GM15510 (cell line): Measurements from ENCODE around the gene GATD1.

Source experiments
- POLR2A ChIP-seq: IDR thresholded peaks from 3 replicates; pipeline ENCODE4 v1.6.1; 2011; ENCODE audit warnings: borderline replicate concordance; ENCODE audit not compliant: insufficient read length; ENCODE audit errors: extremely low read depth

Gene GATD1

GRCh38 chr11:803467-803742 lies 26.1 kb upstream of the GATD1 start:
- TF ChIP-seq POLR2A = no peak

- TF ChIP-seq POLR2A = no peak
Measured at GRCh38 chr11:802693-803466, 25.6 kb upstream of the GATD1 start.

GRCh38 chr11:802018-802617 lies 24.8 kb upstream of the GATD1 start:
- no peak for TF ChIP-seq POLR2A

GRCh38 chr11:801097-801780 lies 24.0 kb upstream of the GATD1 start:
- TF ChIP-seq POLR2A = no peak

- no peak for TF ChIP-seq POLR2A
Measured at GRCh38 chr11:800473-800872, 23.2 kb upstream of the GATD1 start.

DNA sequence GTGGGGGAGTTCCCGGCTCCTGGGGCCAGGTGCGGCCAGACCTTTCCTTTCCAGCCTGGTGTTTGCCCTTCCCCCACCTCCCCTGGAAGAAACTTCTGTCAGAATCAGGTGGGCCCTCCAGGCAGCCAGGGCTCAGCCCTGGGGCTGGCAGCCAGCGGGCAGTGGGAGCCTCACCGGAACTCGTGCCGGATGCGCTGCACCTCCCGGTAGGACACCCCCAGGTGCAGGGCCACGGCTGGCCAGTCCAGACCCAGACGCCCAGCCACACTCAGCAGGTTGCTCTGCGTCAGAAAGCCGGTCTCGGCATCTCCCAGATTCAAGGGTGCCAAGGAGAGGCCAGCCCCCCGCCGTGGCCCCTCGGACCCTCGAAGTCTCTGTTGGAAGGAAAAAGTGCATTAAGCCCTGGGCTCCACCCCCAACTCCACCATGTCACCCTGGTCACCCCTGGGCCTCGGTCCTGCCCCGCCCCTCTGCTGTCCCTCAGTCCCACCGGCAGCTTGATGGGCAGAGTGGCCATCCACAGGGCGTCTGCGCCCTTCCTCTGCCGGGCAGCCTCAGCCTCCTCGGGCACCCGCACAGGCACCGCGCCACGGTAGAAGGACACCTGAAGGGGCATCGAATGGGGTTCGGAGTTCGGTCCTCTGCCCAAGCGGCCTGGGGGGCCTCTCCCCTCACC lies 22.5 kb upstream of the GATD1 start:
- TF ChIP-seq POLR2A = no peak

- peak; percentile 73 for TF ChIP-seq POLR2A
Measured at GRCh38 chr11:798093-798713, 20.9 kb upstream of the GATD1 start, which contains the start of gene SLC25A22. Gene SLC25A22 (minus strand): TSS chr11:798281. CDS start chr11:795006, 3,275 bp downstream.

DNA sequence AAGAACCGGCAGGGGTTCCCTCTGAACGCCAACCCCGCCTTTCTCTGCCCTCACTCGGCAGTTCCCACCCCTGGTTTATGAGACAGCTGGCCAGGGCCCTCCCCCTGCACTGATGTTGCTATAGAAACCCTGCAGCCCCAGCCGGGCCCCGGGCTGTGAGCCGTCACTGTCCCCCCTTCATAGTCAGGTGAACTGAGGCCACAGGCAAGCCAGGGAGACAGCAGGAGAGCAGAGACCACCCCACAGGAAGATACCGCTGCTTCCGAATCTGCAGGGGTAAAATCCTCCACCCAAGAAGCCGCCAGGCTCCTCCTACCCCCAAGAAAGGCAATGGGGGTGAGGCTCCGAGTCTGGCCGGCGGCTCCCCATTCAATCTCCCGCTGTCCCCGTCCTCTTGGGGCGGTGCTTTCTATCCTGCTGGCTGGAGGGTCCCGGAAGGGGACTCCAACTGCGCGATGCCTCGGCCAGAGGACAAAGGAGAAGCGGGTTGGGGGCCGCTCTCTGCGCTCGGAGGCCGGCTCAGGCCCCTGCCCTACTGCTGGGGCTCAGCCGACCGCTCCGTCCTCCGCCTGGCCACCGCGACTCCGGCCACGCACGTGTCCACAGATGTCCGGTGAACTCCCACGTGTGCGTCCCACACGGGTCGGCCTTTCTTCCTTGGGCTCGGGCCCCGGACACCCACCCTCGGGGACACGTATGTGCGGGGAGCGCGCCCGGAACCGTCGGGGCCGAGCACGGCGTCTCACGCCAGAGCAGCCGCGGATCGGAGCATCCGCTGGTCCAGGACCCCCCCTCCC lies 20.2 kb upstream of the GATD1 start:
- TF ChIP-seq POLR2A = no peak

- TF ChIP-seq POLR2A = no peak
Measured at GRCh38 chr11:796565-797295, 19.4 kb upstream of the GATD1 start.

DNA sequence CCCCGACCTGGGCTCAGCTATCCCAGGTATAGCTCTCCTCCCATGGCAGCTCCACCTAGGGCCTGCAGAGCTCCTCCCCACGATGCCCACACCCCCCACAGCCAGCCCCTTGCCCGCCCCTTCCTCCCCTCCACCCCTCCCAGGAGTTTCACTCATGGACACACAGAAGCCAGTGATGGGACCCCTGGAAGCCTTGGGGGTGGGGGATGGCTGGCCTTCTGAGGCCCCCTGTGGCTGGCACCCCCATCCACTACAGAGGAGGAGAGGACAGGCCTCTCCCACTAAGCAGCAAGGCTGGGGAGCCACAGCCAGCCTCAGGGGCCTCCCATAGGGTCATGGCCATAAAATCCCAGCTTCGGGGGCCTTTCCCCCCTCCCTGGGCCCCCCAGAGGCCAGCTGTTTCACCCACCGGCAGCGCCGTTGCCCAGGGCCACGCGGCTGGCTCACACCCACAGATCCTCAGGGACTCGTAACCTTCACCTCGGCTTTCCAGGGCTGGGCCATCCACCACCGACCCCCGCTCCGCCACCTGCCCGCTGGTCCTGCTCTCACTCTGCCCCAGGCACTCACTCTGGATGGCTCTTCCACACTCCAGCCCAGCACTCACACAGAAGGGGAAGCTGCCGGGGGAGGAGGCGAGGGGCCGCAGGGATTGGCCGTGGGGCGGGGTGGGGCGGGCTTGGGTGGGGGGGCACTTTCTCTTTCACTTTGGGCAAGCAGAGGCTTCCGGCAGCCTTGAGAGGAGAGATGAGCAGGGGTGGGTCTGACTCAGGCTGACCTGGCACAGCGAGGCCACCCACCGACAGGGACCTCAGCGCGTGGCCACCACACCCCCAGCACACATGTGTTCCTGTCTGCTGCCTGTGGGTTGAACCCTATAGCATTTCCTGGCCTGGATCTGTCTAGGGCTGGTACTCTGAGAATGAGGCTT lies 18.6 kb upstream of the GATD1 start:
- TF ChIP-seq POLR2A = peak; percentile 36

DNA sequence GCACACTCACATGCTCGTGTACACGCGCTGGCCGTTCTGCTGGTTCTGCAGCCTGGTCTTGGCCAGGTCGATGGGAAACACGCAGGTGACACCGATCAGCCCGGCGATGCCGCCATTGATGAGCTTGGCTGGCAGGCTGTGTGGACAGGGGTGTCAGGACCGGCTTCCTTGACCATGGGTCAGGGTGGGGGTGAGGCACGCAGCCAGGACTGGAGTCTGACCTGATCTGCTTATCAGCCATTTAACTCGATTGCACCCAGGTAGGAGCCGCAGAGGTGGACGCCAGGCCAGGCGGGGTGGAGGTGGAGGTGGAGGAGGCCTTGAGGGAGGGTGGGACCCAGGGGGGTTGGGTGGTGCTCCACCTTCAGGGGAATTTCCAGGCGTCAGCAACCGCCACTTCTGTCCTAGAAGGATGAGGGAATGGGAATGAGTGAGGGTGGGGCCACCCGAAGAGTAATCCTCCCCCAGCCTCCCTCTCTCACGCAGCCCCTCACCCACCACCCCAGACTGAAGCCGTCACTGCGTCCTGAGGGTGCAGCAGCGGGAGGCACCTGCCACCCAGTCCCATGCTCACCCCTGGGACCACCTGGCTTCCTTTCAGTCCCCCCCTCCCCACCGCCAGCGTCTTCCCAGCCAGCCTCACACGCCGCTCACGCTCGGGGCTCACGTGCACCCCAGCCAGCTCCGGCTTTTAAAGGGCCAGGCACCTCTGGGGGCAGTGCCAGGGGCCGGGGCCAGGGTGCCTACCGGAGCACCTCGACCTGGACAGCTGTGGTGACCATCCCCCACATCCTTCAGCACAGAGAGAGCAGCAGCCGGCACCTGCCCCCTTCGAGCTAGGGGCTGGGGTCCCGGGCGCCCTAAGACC lies 17.7 kb upstream of the GATD1 start:
- TF ChIP-seq POLR2A = no peak

GRCh38 chr11:794013-794765 lies 16.9 kb upstream of the GATD1 start:
- no peak for TF ChIP-seq POLR2A
